Left ventricle myocardium inferior (tissue), 1 donor: Measurements from ENCODE around the gene PPAT. TPM values are rescaled to one million over a fixed set of nuclear protein-coding genes. Genes with fewer than 3 reads are reported as not detected.

Source experiments
- DNase-seq: peaks from one replicate; pipeline ENCODE4 v3.0.0-alpha.2; 2020
- H3K27ac ChIP-seq: fragments of 200-600 bp; replicated peaks from 2 replicates; pipeline ENCODE4 v1.8.0; 2021
- H3K27me3 ChIP-seq: fragments of 200-600 bp; 2 replicates; pipeline ENCODE4 v1.8.0; 2021; ENCODE audit warnings: low read depth
- H3K36me3 ChIP-seq: fragments of 200-600 bp; 2 replicates; pipeline ENCODE4 v1.8.0; 2021
- H3K4me1 ChIP-seq: fragments of 200-600 bp; 2 replicates; pipeline ENCODE4 v1.8.0; 2021
- H3K4me3 ChIP-seq: fragments of 200-600 bp; 2 replicates; pipeline ENCODE4 v1.8.0; 2021; ENCODE audit warnings: mild to moderate bottlenecking, moderate library complexity
- H3K9me3 ChIP-seq: fragments of 200-600 bp; replicated peaks from 2 replicates; pipeline ENCODE4 v1.8.0; 2021
- CTCF ChIP-seq: fragments of 200-600 bp; IDR thresholded peaks from 2 replicates; pipeline ENCODE4 v1.8.0; 2021; ENCODE audit warnings: antibody characterized with exemption, mild to moderate bottlenecking, borderline replicate concordance
- intact Hi-C: fragments of 100-400 bp; cut with micrococcal nuclease; formaldehyde crosslinking; loops from one replicate; pipeline ENCODE4 v1.11.0; 2022
- total RNA-seq: library from RNA; stranded (reverse); fragmentation: NEBNext Ultra II Directional; extraction: Animal tissue kit (Norgen Biotek cat#: 25700); gene quantifications from one replicate; pipeline ENCODE4 v1.2.1, GENCODE V29; 2021
- donor health status: DM: no; HTN: yes; CAD: no; lungs with severe emphysema.

The PPAT gene
- total RNA-seq, 1 donor from 2014 or later: 3.4 TPM

- TF ChIP-seq CTCF: no peak
- DNase-seq: no peak
- no peak overlapping the region for H3K27ac ChIP-seq
- H3K4me1 ChIP-seq: no peaks in the 10 kb centered on the region
- H3K9me3 ChIP-seq: no peaks in the 10 kb centered on the region
- H3K36me3 ChIP-seq: peaks cover 17% of the 10 kb centered on the region
- no peak overlapping the region for H3K4me3 ChIP-seq
- H3K27me3 ChIP-seq: no peaks in the 10 kb centered on the region
- intact Hi-C loops: no loop called here
These were observed 34.9 kb downstream of the PPAT start for GRCh38 chr4:56400560-56400959.

- TF ChIP-seq CTCF: no peak
- H3K4me3 ChIP-seq: no peak overlapping the region
- intact Hi-C loops: no loop called here
- DNase-seq: no peak
- H3K9me3 ChIP-seq: no peaks in the 10 kb centered on the region
- peaks cover 22% of the 10 kb centered on the region for H3K4me1 ChIP-seq
- H3K27me3 ChIP-seq: no peaks in the 10 kb centered on the region
- H3K36me3 ChIP-seq: no peaks in the 10 kb centered on the region
- H3K27ac ChIP-seq: no peak overlapping the region
These were observed 44.1 kb downstream of the PPAT start for GRCh38 chr4:56391270-56391669.

- Histone ChIP-seq H3K27me3 (no peaks in the 10 kb centered on the region), H3K9me3 (no peaks in the 10 kb centered on the region), H3K27ac (no peak overlapping the region), H3K36me3 (no peaks in the 10 kb centered on the region), H3K4me3 (no peak overlapping the region), H3K4me1 (peaks cover 36% of the 10 kb centered on the region)
- no peak for DNase-seq
- TF ChIP-seq CTCF: no peak
- intact Hi-C loops: no loop called here
These were observed 45.9 kb downstream of the PPAT start for GRCh38 chr4:56389558-56389957.

GRCh38 chr4:56388306-56388705, 47.1 kb downstream of the PPAT start:
- Histone ChIP-seq H3K36me3 (no peaks in the 10 kb centered on the region), H3K4me1 (peaks cover 36% of the 10 kb centered on the region), H3K4me3 (peak overlapping the region; percentile 82), H3K27ac (peak overlapping the region; percentile 96), H3K27me3 (no peaks in the 10 kb centered on the region), H3K9me3 (no peaks in the 10 kb centered on the region)
- DNase-seq: no peak
- TF ChIP-seq CTCF: no peak
- intact Hi-C loops: no loop called here

GRCh38 chr4:56387023-56388001, 48.1 kb downstream of the PPAT start, which contains the start of gene AASDH:
TSS of gene AASDH (minus strand) at chr4:56387491. CDS start at chr4:56384299, 3,192 bp downstream.
- H3K27ac ChIP-seq: peak within 1 kb of the TSS; percentile 96
- peak within 1 kb of the TSS; percentile 82 for H3K4me3 ChIP-seq
- TF ChIP-seq CTCF: no peak
- H3K9me3 ChIP-seq: no peaks in the 10 kb centered on the region
- H3K4me1 ChIP-seq: peaks cover 36% of the 10 kb centered on the region
- intact Hi-C loops: no loop called here
- H3K27me3 ChIP-seq: no peaks in the 10 kb centered on the region
- H3K36me3 ChIP-seq: peaks cover under 1% of the 10 kb centered on the region
- peak; percentile 94 for DNase-seq
